ENCODE measurements around the gene PRRC2B. TPM values are rescaled to one million over a fixed set of nuclear protein-coding genes. Genes with fewer than 3 reads are reported as not detected.

The PRRC2B gene
- total and polyA plus RNA-seq, 2 of the 8 experiments (the other 6 are each of a cell fraction or from before 2014, with no cell fraction given), result 37.3 to 249 TPM

- Histone ChIP-seq H3K79me1 (ENCODE audit: low read depth, low read length) (peaks cover 10% of the 10 kb centered on the region; the same call in 1 of the 2 replicates), H4K20me1 (replicated peaks in 1 of 2; ENCODE audit: control insufficient read depth in 1 of 2, insufficient read depth in 2 of 2, low read length in 2 of 2) (peaks cover 5 to 29% of the 10 kb centered on the region in 2 experiments), H4K5ac (ENCODE audit: insufficient read length, low read depth, low read length) (no peak overlapping the region), H2BK5ac (ENCODE audit: low read depth, low read length) (no peak overlapping the region), H3K79me2 (ENCODE audit: control insufficient read depth in 1 of 2, insufficient read depth in 2 of 2, low read length in 2 of 2) (peaks cover 0 to 17% of the 10 kb centered on the region in 2 experiments; a peak in 1 of 4 replicates), H3K9ac (replicated peaks in 1 of 4; ENCODE audit: extremely low read depth in 1 of 4, low read depth in 3 of 4, low read length in 3 of 4) (no peak overlapping the region), H3K14ac (ENCODE audit: insufficient read length) (no peak overlapping the region), H2BK15ac (ENCODE audit: low read length) (no peak overlapping the region), H3K4me2 (ENCODE audit: insufficient read depth in 1 of 2, low read depth in 2 of 2, low read length in 2 of 2) (no peak overlapping the region), H3K36me3 (ENCODE audit: control insufficient read depth in 2 of 4, insufficient read depth in 4 of 4, low read length in 3 of 4) (peaks cover 67 to 95% (median 87%) of the 10 kb centered on the region in 4 experiments), H2BK12ac (ENCODE audit: low read depth, low read length) (no peak overlapping the region), H3K27me3 (replicated peaks in 1 of 4; ENCODE audit: control insufficient read depth in 3 of 4, extremely low read depth in 1 of 4, insufficient read depth in 3 of 4, low read length in 3 of 4) (no peaks in the 10 kb centered on the region), H2BK120ac (replicated peaks; ENCODE audit: low read depth, low read length) (no peak overlapping the region), H2AFZ (ENCODE audit: low read length) (no peak overlapping the region), H2BK20ac (ENCODE audit: low read length) (no peak overlapping the region), H3K4ac (replicated peaks; ENCODE audit: insufficient read length, low read depth, low read length) (no peak overlapping the region), H3K56ac (replicated peaks; ENCODE audit: insufficient read length, low read depth, low read length) (no peak overlapping the region), H3K27ac (ENCODE audit: low read depth, low read length) (no peak overlapping the region), H3K9me3 (ENCODE audit: insufficient read depth in 2 of 2, low read depth in 1 of 2, low read length in 1 of 2) (no peaks in the 10 kb centered on the region), H2AK5ac (ENCODE audit: low read depth, low read length) (no peak overlapping the region), H3K4me3 (ENCODE audit: extremely low read depth in 1 of 4, insufficient read depth in 2 of 4, low read depth in 3 of 4, low read length in 4 of 4) (no peak overlapping the region), H4K8ac (ENCODE audit: extremely low read depth, insufficient read depth, low read length) (no peak overlapping the region), H3K18ac (ENCODE audit: extremely low read depth, low read length) (no peak overlapping the region), H3K23ac (ENCODE audit: insufficient read length) (no peak overlapping the region), H3K4me1 (replicated peaks in 1 of 4; ENCODE audit: control insufficient read depth in 3 of 4, insufficient read depth in 4 of 4, low read length in 3 of 4) (no peaks in the 10 kb centered on the region), H4K91ac (replicated peaks; ENCODE audit: insufficient read length, low read length) (no peak overlapping the region), H3K23me2 (ENCODE audit: low read depth, low read length) (no peaks in the 10 kb centered on the region)
- ChIA-PET CTCF (ENCODE audit: partially characterized antibody) (interaction anchor here (0.8 to 5.2 kb wide), 20 partner anchors 8 to 389 kb away, joined by 3 to 31 read pairs (median 5); no protein-coding TSS in a partner anchor), POLR2A (ENCODE audit: partially characterized antibody) (interaction anchor here (0.8 to 1.3 kb wide), 2 partner anchors 15 to 105 kb away, joined by 3 to 5 read pairs; no protein-coding TSS in a partner anchor)
- DNase-seq (ENCODE audit: low read depth in 1 of 2, low spot score in 2 of 2) (peak; percentile 33 to 85), FAIRE-seq (no peak)
- WGBS, 2 experiments (ENCODE audit: extremely low coverage in 1 of 2, insufficient coverage in 1 of 2, insufficient read length in 1 of 2, insufficient replicate concordance in 2 of 2, low coverage in 1 of 2, low lambda C conversion rate in 2 of 2, missing lambda C conversion rate in 1 of 2), result 68% methylated on average over 10 of the region's 12 CpGs; no CpG with 5 or more reads in 1 of the 2 experiments
- TF ChIP-seq TAF1 (IDR thresholded peaks at IDR 0.05; ENCODE audit: low read depth, low read length), result no peak
- no peak for TF ChIP-seq SRF (IDR thresholded peaks at IDR 0.05; ENCODE audit: low read depth, low read length)
- TF ChIP-seq MAX (IDR thresholded peaks at IDR 0.05), result no peak
- no peak for TF ChIP-seq SP4 (IDR thresholded peaks at IDR 0.05; ENCODE audit: low read length)
- no peak for TF ChIP-seq RBBP5 (IDR thresholded peaks at IDR 0.05; ENCODE audit: borderline replicate concordance, low read depth, low read length)
- no peak for TF ChIP-seq YY1 (IDR thresholded peaks at IDR 0.05; ENCODE audit: low read depth, low read length)
- no peak for TF ChIP-seq HDAC6 (IDR thresholded peaks at IDR 0.05; ENCODE audit: low read depth, low read length)
- no peak for TF ChIP-seq JUN (IDR thresholded peaks at IDR 0.05; ENCODE audit: low read depth, low read length)
- peak; percentile 43 to 49 for TF ChIP-seq RAD21 (IDR thresholded peaks at IDR 0.05 in 1 of 2, conservative IDR thresholded peaks at IDR 0.05 in 1 of 2; ENCODE audit: low read depth in 2 of 2, low read length in 2 of 2)
- TF ChIP-seq CTCF (IDR thresholded peaks at IDR 0.05; ENCODE audit: control extremely low read depth in 1 of 3, insufficient read depth in 1 of 3, low read depth in 1 of 3, low read length in 3 of 3), result peak; percentile 55 to 85 (median 68)
- no peak for TF ChIP-seq SUZ12 (IDR thresholded peaks at IDR 0.05; ENCODE audit: low read length)
Measured at GRCh38 chr9:131478421-131478868, 84.6 kb downstream of the PRRC2B start.

All from H1 (cell line).